Esophagus squamous epithelium (tissue), 5 donors: ENCODE data around the gene MINK1. TPM values are rescaled to one million over a fixed set of nuclear protein-coding genes. Genes with fewer than 3 reads are reported as not detected.
"Not testable (repeated sequence)": the region's sequence is repeated elsewhere in the genome, so short reads cannot be mapped to it uniquely, and the experiment has no call there.

Experiments used
- DNase-seq: peaks from one replicate; lab custom pipeline; 2025; lab: John Stamatoyannopoulos, UW
- H3K27ac ChIP-seq, 4 donors: fragments of 200-600 bp; sonication (generic); one replicate each; pipeline ENCODE4 v1.5.1; 2016 to 2019; ENCODE audit warnings: mild to moderate bottlenecking in 1 of 4
- H3K27me3 ChIP-seq, 4 donors: fragments of 200-600 bp; sonication (generic); 1 replicate in 3 of 4; 2 replicates in 1 of 4; pipeline versions ENCODE4 v1.5.1 to v1.6.0; 2017 to 2021; ENCODE audit warnings: antibody characterized with exemption in 1 of 4
- H3K36me3 ChIP-seq, 3 donors: fragments of 200-600 bp; sonication (generic); one replicate each; pipeline ENCODE4 v1.5.1; 2016 to 2019
- H3K4me1 ChIP-seq, 3 donors: fragments of 200-600 bp; sonication (generic); one replicate each; pipeline ENCODE4 v1.5.1; 2017 to 2019
- H3K4me3 ChIP-seq, 4 donors: fragments of 200-600 bp; sonication (generic); 1 replicate in 3 of 4; 2 replicates in 1 of 4; pipeline ENCODE4 v1.5.1; 2016 to 2019; ENCODE audit warnings: mild to moderate bottlenecking in 2 of 4, moderate library complexity in 1 of 4
- H3K9me3 ChIP-seq, 3 donors: fragments of 200-600 bp; sonication (generic); one replicate each; pipeline ENCODE4 v1.5.1; 2016 to 2019
- POLR2A ChIP-seq, 4 donors: fragments of 450-650 bp; IDR thresholded peaks; one replicate each; pipeline ENCODE4 v1.6.1; 2017; ENCODE audit warnings: antibody characterized with exemption in 4 of 4, mild to moderate bottlenecking in 4 of 4, moderate library complexity in 3 of 4
- WGBS, 2 donors: methylation state at CpG; one replicate each; pipeline ENCODE4 v1.1.5; 2018; 5-methylcytosine and 5-hydroxymethylcytosine counted together
- intact Hi-C: fragments of 100-400 bp; cut with DNase I; formaldehyde crosslinking; loops from one replicate; pipeline ENCODE4 v1.15.0; 2022
- total RNA-seq, 4 donors: library from RNA; depleted of rRNA; stranded (reverse); fragments of >200 nt; gene quantifications; one replicate each; pipeline ENCODE4 v1.1.0, GENCODE V29; 2016
- TF ChIP-seq, protein P1 (sequence below), 6 experiments: fragments of 450-650 bp in 4 of 6; fragments of 200-600 bp in 2 of 6; sonication (generic) in 2 of 6; IDR thresholded peaks; one replicate each; pipeline ENCODE4 v1.5.1; 2016 to 2019; ENCODE audit warnings: antibody characterized with exemption in 6 of 6, mild to moderate bottlenecking in 4 of 6, moderate library complexity in 4 of 6
- donor health status: DM: yes; HTN: yes; CAD: no.

Gene MINK1
- total RNA-seq, 4 donors from 2014 or later: 50.1 to 156 (median 117) TPM

GRCh38 chr17:4856271-4856936 lies 23.3 kb downstream of the MINK1 start:
- 86 to 87% methylated on average over 16 to 17 of the region's 17 CpGs for WGBS, 2 donors
- H3K4me1 ChIP-seq: peaks cover 36 to 95% (median 44%) of the 10 kb centered on the region in 3 donors
- H3K9me3 ChIP-seq: no peaks in the 10 kb centered on the region
- TF ChIP-seq, protein P1, sequence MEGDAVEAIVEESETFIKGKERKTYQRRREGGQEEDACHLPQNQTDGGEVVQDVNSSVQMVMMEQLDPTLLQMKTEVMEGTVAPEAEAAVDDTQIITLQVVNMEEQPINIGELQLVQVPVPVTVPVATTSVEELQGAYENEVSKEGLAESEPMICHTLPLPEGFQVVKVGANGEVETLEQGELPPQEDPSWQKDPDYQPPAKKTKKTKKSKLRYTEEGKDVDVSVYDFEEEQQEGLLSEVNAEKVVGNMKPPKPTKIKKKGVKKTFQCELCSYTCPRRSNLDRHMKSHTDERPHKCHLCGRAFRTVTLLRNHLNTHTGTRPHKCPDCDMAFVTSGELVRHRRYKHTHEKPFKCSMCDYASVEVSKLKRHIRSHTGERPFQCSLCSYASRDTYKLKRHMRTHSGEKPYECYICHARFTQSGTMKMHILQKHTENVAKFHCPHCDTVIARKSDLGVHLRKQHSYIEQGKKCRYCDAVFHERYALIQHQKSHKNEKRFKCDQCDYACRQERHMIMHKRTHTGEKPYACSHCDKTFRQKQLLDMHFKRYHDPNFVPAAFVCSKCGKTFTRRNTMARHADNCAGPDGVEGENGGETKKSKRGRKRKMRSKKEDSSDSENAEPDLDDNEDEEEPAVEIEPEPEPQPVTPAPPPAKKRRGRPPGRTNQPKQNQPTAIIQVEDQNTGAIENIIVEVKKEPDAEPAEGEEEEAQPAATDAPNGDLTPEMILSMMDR (IDR thresholded peaks at IDR 0.05): no peak
- no peak for TF ChIP-seq POLR2A (IDR thresholded peaks at IDR 0.05)
- intact Hi-C loops: no loop called here
- H3K36me3 ChIP-seq: peaks cover 0 to 20% (median 0%) of the 10 kb centered on the region in 3 donors
- no peaks in the 10 kb centered on the region for H3K27me3 ChIP-seq
- no peak overlapping the region for H3K4me3 ChIP-seq
- no peak for DNase-seq
- H3K27ac ChIP-seq: peak overlapping the region; percentile 14 to 93 (median 62)

GRCh38 chr17:4856937-4857314 lies 23.8 kb downstream of the MINK1 start:
- no peaks in the 10 kb centered on the region for H3K27me3 ChIP-seq
- H3K4me1 ChIP-seq: peaks cover 39 to 95% (median 40%) of the 10 kb centered on the region in 3 donors
- H3K4me3 ChIP-seq: no peak overlapping the region
- TF ChIP-seq POLR2A (IDR thresholded peaks at IDR 0.05): no peak
- TF ChIP-seq, protein P1 (IDR thresholded peaks at IDR 0.05): no peak
- 100% methylated on average over 1 of the region's 7 CpGs; no CpG with 5 or more reads in 1 of the 2 donors for WGBS, 2 donors
- no peaks in the 10 kb centered on the region for H3K9me3 ChIP-seq
- intact Hi-C loops: no loop called here
- no peak for DNase-seq
- peak overlapping the region in 3 of 4 donors; percentile 42 to 93 (median 83) for H3K27ac ChIP-seq
- H3K36me3 ChIP-seq: peaks cover 0 to 22% (median 0%) of the 10 kb centered on the region in 3 donors

DNA sequence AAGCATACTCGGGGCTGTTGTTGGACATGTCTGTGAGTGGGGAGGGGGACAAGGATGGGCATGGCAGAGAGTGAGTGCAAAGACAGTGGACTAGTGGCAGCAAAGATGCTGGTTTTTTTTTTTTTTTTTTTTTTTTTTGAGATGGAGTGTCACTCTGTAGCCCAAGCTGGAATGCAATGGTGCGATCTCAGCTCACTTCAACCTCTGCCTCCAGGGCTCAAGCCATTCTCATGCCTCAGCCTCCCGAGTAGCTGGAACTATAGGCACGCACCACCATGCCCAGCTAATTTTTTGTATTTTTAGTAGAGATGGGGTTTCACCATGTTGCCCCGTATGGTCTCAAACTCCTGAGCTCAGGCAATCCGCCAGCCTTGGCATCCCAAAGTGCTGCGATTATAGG lies 24.2 kb downstream of the MINK1 start:
- Histone ChIP-seq H3K27ac (peak overlapping the region; percentile 83 to 93 (median 84)), H3K4me1 (peaks cover 36 to 95% (median 37%) of the 10 kb centered on the region in 3 donors), H3K36me3 (peaks cover 0 to 22% (median 0%) of the 10 kb centered on the region in 3 donors)
- H3K9me3 ChIP-seq, DNase-seq, H3K4me3 ChIP-seq, intact Hi-C loops, H3K27me3 ChIP-seq: not testable (repeated sequence)
- WGBS, 2 donors: 38 to 69% methylated on average over 6 to 7 of the region's 7 CpGs

DNA sequence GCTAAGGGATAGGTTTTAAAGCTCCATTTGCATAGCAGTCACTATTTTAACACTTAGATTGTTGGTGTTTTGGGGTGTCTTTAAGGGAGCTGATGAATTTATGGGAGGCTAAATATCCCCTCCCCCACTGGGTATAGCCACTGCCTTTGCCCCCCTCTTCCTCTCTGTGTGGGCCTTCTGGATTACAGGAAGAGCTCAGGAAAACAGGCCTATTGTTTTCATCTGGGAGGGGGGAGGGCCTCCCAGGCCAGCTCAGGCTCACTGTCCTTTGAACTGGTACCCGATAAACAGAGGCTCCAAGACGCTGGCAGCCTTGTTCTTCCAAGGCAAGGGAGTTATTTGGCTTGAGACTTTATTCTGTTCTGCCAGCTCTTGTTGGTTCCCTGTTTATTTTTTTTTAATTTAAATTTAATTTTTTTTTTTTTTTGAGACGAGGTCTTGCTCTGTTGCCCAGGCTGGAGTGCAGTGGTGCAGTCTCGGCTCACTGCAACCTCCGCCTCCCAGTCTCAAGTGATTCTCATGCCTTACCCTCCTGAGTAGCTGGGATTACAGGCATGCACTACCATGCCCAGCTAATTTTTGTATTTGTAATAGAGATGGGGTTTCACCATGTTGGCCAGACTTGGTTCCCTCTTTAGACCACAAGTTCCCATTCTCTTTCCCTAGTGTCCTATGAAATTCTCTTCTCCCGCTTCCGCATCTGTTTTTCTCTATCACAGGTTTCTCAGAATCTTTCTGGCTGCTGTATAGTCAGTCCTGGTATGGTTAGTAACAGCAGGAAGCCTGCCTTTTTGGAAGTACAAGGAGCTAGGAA lies 25.1 kb downstream of the MINK1 start:
- Histone ChIP-seq H3K9me3 (no peaks in the 10 kb centered on the region), H3K27ac (peak overlapping the region; percentile 83 to 93 (median 84)), H3K36me3 (peaks cover 0 to 22% (median 0%) of the 10 kb centered on the region in 3 donors), H3K27me3 (no peaks in the 10 kb centered on the region), H3K4me1 (peaks cover 35 to 100% (median 43%) of the 10 kb centered on the region in 3 donors), H3K4me3 (peak overlapping the region; percentile 51 to 65 (median 56))
- TF ChIP-seq, protein P1 (IDR thresholded peaks at IDR 0.05): no peak
- no peak for TF ChIP-seq POLR2A (IDR thresholded peaks at IDR 0.05)
- intact Hi-C loops: no loop called here
- WGBS, 2 donors: 23 to 25% methylated on average over 6 to 7 of the region's 7 CpGs
- DNase-seq: no peak

- H3K4me1 ChIP-seq: peaks cover 29 to 100% (median 40%) of the 10 kb centered on the region in 3 donors
- H3K27ac ChIP-seq: peak overlapping the region; percentile 83 to 93 (median 84)
- DNase-seq: no peak
- no peaks in the 10 kb centered on the region for H3K27me3 ChIP-seq
- peaks cover 0 to 22% (median 0%) of the 10 kb centered on the region in 3 donors for H3K36me3 ChIP-seq
- H3K4me3 ChIP-seq: peak overlapping the region; percentile 51 to 65 (median 56)
- 14 to 20% methylated on average over 5 of the region's 5 CpGs for WGBS, 2 donors
- peak in 2 of 4 donors; percentile 50 to 52 for TF ChIP-seq POLR2A (IDR thresholded peaks at IDR 0.05)
- TF ChIP-seq, protein P1 (IDR thresholded peaks at IDR 0.05): no peak
- H3K9me3 ChIP-seq: no peaks in the 10 kb centered on the region
- intact Hi-C loops: no loop called here
Measured at GRCh38 chr17:4858882-4859260, 25.7 kb downstream of the MINK1 start.
